T-helper 2 cell treated with Interferon-gamma antibody and Interleukin-4, amounts not matched to agents 100 ng/mL and 5 ng/mL, for 36 hours (primary cell): ENCODE results near the gene ANKRD28. TPM values are rescaled to one million over a fixed set of nuclear protein-coding genes. Genes with fewer than 3 reads are reported as not detected.

Experiments used
- intact Hi-C: fragments of 100-400 bp; cut with micrococcal nuclease; formaldehyde crosslinking; loops from one replicate; pipeline ENCODE4 v1.15.1; 2023
- total RNA-seq: library from RNA; stranded (reverse); gene quantifications from 2 replicates; pipeline ENCODE4 v1.2.3, GENCODE V29; 2022

The ANKRD28 gene
- total RNA-seq, 1 donor from 2014 or later, result 58.4 TPM

DNA sequence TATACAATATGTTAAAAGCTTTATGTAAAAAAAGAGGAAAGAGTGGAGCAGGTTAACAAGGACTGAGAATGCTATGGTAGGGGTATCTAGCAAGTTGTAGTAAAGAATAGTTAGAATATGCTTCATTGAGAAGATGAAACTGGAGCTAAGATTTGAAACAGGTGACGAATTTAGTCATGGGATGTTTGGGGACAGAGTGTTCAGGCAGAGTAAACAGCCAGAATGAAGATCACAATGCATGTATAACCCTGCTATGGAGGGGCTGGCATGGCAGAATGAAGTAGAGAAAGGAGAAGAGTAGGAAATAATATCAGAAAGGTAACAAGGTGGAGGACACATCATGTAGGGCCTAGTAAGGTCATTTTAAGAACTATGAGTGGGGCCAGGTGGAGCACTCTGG, 124.2 kb downstream of the ANKRD28 start:
- intact Hi-C loops, result no loop called here

- intact Hi-C loops, result loop anchor here (5.0 kb wide), 1 partner anchor 35 kb away; no protein-coding TSS in a partner anchor
Observed at GRCh38 chr3:15667484-15667883, 130.3 kb downstream of the ANKRD28 start.

- intact Hi-C loops, result loop anchor here (5.0 kb wide), 1 partner anchor 34 kb away; no protein-coding TSS in a partner anchor
Observed at GRCh38 chr3:15666277-15666676, 131.5 kb downstream of the ANKRD28 start.

GRCh38 chr3:15665510-15666150, 132.1 kb downstream of the ANKRD28 start:
- intact Hi-C loops, result loop anchor here (5.0 kb wide), 1 partner anchor 33 kb away; no protein-coding TSS in a partner anchor

GRCh38 chr3:15664144-15664543, 133.6 kb downstream of the ANKRD28 start:
- intact Hi-C loops, result no loop called here

DNA sequence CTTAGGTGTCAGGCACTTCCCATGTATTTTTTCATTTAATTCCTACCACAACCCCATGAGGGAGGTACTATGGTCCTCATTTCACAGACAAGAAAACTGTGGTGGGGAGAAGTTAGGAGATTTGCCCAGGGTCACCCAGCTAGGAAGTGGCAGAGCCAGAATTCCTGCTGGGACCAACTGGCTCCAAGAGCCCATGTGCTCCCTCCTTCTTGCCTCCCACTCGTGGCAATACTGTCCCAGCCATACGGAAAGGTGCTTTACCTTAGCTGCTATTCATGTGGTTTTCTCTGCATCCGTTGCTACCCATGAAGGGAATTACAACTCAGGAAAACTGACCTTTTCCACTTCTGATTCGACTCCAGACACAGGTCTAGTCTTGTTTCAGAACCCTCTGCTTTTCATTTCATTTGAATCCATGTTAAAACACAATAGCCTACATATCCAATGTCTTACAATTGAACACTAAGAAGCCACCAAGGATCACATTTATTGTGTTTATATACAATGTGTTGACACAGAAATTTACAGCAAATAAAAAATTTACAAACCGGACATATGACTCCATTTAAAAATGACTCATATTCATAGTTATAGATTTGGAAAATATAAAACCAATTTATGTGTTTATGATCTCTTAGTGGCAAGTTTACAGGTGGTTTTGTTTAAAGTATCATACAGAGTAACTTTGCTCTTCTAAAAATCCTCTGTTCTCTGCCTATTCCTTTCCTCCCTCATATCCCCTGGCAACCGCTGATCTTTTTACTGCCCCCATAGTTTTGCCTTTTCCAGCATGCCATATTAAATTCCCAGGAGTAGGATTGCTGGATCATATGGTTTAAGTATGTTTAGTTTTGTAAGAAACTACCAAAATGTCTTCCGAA, 137.5 kb downstream of the ANKRD28 start:
- intact Hi-C loops, result no loop called here

GRCh38 chr3:15659254-15659975, 138.4 kb downstream of the ANKRD28 start:
- intact Hi-C loops, result no loop called here

DNA sequence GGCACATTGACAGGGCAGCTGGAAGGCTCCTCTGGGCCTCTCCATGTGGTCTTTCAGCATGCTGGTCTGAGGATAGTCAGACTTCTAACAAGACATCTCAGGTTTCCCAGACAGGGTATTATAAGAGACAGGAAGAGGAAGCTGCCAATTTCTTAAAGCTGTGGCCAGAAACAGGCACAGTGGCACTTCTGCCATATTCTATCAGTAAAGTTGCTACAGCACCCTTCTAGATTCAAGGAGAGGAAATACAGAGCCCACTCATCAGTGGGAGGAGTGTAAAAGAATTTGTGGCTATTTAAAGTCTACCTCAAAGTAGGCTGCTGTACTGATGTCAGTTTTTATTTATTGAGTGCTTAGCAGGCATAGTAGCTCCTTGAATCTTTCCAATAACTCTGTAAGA, 140.8 kb downstream of the ANKRD28 start:
- intact Hi-C loops, result no loop called here

GRCh38 chr3:15656342-15656741, 141.4 kb downstream of the ANKRD28 start:
- intact Hi-C loops, result no loop called here

DNA sequence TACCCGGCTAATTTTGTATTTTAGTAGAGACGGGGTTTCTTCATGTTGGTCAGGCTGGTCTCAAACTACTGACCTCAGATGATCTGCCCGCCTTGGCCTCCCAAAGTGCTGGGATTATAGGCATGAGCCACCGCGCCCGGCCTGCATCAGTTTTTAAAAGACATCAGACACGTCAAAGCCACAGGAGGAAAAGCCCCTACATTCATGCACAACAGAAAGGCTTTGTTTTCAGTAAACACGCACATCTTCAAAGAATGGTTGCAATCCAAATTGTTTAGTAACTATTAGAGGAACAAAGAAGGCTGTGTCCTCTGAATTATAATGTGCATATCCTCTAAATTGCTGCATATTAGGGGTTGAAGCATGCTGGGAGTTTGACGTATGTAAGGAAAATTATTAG, 142.9 kb downstream of the ANKRD28 start:
- intact Hi-C loops, result no loop called here

GRCh38 chr3:15654127-15654526, 143.7 kb downstream of the ANKRD28 start:
- intact Hi-C loops, result no loop called here

- intact Hi-C loops, result no loop called here
Observed at GRCh38 chr3:15653321-15653720, 144.5 kb downstream of the ANKRD28 start.

- intact Hi-C loops, result no loop called here
Observed at GRCh38 chr3:15651396-15651795, 146.4 kb downstream of the ANKRD28 start.

DNA sequence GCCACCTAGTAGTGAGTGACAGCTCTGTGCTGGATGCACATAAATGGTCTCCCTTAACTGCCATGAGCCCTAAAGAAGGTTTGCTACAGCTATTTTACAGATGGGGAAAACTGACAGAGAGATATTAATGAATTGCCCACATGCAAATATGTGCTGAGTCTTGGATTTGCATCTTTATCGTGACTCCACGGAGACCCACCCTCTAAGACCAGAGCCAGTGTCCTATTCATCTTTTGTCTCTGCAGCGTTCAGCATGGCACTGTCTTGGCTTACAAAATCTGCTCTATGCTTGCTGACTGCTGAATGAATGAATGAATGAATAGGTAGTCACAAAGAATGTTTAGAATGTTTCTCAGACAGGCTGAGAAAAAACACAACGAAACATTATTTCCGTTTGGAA, 147.9 kb downstream of the ANKRD28 start:
- intact Hi-C loops, result loop anchor here (5.0 kb wide), 2 partner anchors 97 to 652 kb away; no protein-coding TSS in a partner anchor

DNA sequence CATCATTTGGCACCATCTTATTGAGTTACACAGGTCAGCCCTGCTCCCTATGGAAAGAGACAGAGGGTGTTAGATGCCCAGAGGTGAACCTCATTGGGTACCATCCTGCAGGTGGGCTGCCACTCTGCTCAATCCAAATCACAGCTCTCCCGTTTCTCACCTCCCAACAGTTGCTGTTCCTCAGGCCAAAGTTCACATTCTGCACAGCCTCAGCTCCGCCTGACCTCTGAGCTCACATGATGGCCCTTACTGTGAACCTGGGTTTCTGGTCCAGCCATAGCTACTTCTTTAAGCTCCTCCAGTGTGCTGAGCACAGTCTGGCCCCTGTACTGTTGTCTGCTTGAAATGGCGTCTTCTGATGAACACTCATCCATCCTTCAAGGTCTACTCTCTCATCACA, 148.4 kb downstream of the ANKRD28 start:
- intact Hi-C loops, result loop anchor here (5.0 kb wide), 2 partner anchors 98 to 653 kb away; no protein-coding TSS in a partner anchor

GRCh38 chr3:15647611-15648167, 150.1 kb downstream of the ANKRD28 start:
- intact Hi-C loops, result loop anchor here (1.0 to 5.0 kb wide), 4 partner anchors 10 to 655 kb away; no protein-coding TSS in a partner anchor

- intact Hi-C loops, result loop anchor here (1.0 to 5.0 kb wide), 4 partner anchors 10 to 655 kb away; no protein-coding TSS in a partner anchor
Observed at GRCh38 chr3:15646851-15647511, 150.8 kb downstream of the ANKRD28 start.

- intact Hi-C loops, result loop anchor here (5.0 kb wide), 2 partner anchors 101 to 656 kb away; no protein-coding TSS in a partner anchor
Observed at GRCh38 chr3:15645740-15646501, 151.9 kb downstream of the ANKRD28 start.

DNA sequence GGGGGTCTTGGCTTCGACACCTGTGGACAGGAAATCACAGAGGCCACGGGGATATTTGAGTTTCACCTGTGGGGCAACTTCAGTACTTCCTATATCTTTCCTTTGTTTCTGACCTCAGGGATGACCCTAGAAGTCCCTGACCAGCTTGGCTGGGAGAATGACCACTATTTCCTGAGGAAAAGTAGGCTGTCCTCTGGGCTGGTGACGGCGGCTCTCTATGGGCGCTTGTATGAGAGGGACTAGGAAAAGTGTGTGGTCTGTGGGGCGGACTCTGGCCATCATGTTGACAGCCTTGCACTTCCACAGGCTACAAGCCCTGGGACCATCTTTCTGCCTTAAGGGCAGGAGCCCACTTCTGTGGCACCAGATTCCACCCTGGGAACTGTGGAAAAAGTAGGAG, 152.5 kb downstream of the ANKRD28 start:
- intact Hi-C loops, result loop anchor here (5.0 kb wide), 2 partner anchors 102 to 657 kb away; no protein-coding TSS in a partner anchor

GRCh38 chr3:15638891-15639262, 158.9 kb downstream of the ANKRD28 start:
- intact Hi-C loops, result loop anchor here (10.0 kb wide), 2 partner anchors 406 to 606 kb away; no protein-coding TSS in a partner anchor
